Liver (tissue), 9 donors: ENCODE measurements around the gene DOCK10. TPM values are rescaled to one million over a fixed set of nuclear protein-coding genes. Genes with fewer than 3 reads are reported as not detected.

Experiments used
- DNase-seq: peaks from one replicate; pipeline ENCODE4 v3.0.0-alpha.2; 2017; ENCODE audit warnings: low spot score
- H3K27ac ChIP-seq, 2 donors: one replicate each; pipeline ENCODE4 v1.7.0; 2013; ENCODE audit warnings: inconsistent platforms in 2 of 2, low read length in 2 of 2, control low read depth in 1 of 2, low read depth in 1 of 2, mild to moderate bottlenecking in 1 of 2
- H3K27me3 ChIP-seq, 4 donors: one replicate each; pipeline versions ENCODE4 v1.6.1 to v1.7.0; 2013; ENCODE audit warnings: low read length in 3 of 4, inconsistent platforms in 1 of 4, mild to moderate bottlenecking in 1 of 4, moderate library complexity in 1 of 4; ENCODE audit not compliant: control insufficient read depth in 4 of 4, insufficient read depth in 4 of 4
- H3K36me3 ChIP-seq, 4 donors: one replicate each; pipeline versions ENCODE4 v1.6.1 to v1.7.0; 2013; ENCODE audit warnings: low read length in 3 of 4, mild to moderate bottlenecking in 3 of 4, low read depth in 1 of 4, moderate library complexity in 1 of 4; ENCODE audit not compliant: control insufficient read depth in 4 of 4, insufficient read depth in 3 of 4
- H3K4me1 ChIP-seq, 4 donors: one replicate each; pipeline versions ENCODE4 v1.6.1 to v1.7.0; 2013; ENCODE audit warnings: low read length in 3 of 4, mild to moderate bottlenecking in 3 of 4, moderate library complexity in 1 of 4; ENCODE audit not compliant: control insufficient read depth in 4 of 4, insufficient read depth in 4 of 4
- H3K4me3 ChIP-seq, 3 donors: one replicate each; pipeline versions ENCODE4 v1.6.1 to v1.7.0; 2013; ENCODE audit warnings: low read length in 3 of 3, control low read depth in 1 of 3, low read depth in 1 of 3, mild to moderate bottlenecking in 1 of 3
- H3K9ac ChIP-seq, 2 donors: one replicate each; pipeline ENCODE4 v1.7.0; 2013; ENCODE audit warnings: low read length in 2 of 2, mild to moderate bottlenecking in 2 of 2, moderate library complexity in 2 of 2, control low read depth in 1 of 2, low read depth in 1 of 2
- H3K9me3 ChIP-seq, 4 donors: one replicate each; pipeline versions ENCODE4 v1.6.1 to v1.7.0; 2013; ENCODE audit warnings: low read length in 3 of 4; ENCODE audit not compliant: control insufficient read depth in 4 of 4
- ATF3 ChIP-seq: IDR thresholded peaks from 2 replicates; pipeline ENCODE4 v1.6.1; 2016; ENCODE audit warnings: antibody characterized with exemption
- EGR1 ChIP-seq, 2 donors: IDR thresholded peaks; 2 replicates each; pipeline ENCODE4 v1.6.1; 2016 to 2018; ENCODE audit warnings: antibody characterized with exemption in 2 of 2, low read depth in 2 of 2
- FOXA1 ChIP-seq: IDR thresholded peaks from 2 replicates; pipeline ENCODE4 v1.6.1; 2016; ENCODE audit warnings: antibody characterized with exemption
- FOXA2 ChIP-seq: IDR thresholded peaks from 2 replicates; pipeline ENCODE4 v1.6.1; 2016; ENCODE audit warnings: antibody characterized with exemption
- GABPA ChIP-seq, 2 donors: IDR thresholded peaks in 1 of 2; conservative IDR thresholded peaks in 1 of 2; 2 replicates each; pipeline ENCODE4 v1.6.1; 2016; ENCODE audit warnings: antibody characterized with exemption in 2 of 2, mild to moderate bottlenecking in 1 of 2, moderate library complexity in 1 of 2
- HNF4A ChIP-seq, 2 donors: conservative IDR thresholded peaks; 2 replicates each; pipeline ENCODE4 v1.6.1; 2016; ENCODE audit warnings: antibody characterized with exemption in 2 of 2, mild to moderate bottlenecking in 2 of 2
- HNF4G ChIP-seq: IDR thresholded peaks from 2 replicates; pipeline ENCODE4 v1.6.1; 2016; ENCODE audit warnings: antibody characterized with exemption
- JUND ChIP-seq, 2 donors: IDR thresholded peaks; 2 replicates each; pipeline ENCODE4 v1.6.1; 2016; ENCODE audit warnings: antibody characterized with exemption in 2 of 2
- NR2F2 ChIP-seq: IDR thresholded peaks from 2 replicates; pipeline ENCODE4 v1.6.1; 2016; ENCODE audit warnings: antibody characterized with exemption
- RAD21 ChIP-seq, 2 donors: IDR thresholded peaks; 2 replicates each; pipeline ENCODE4 v1.6.1; 2016; ENCODE audit warnings: antibody characterized with exemption in 2 of 2, mild to moderate bottlenecking in 2 of 2
- REST ChIP-seq: IDR thresholded peaks from 2 replicates; pipeline ENCODE4 v1.6.1; 2016; ENCODE audit warnings: antibody characterized with exemption, mild to moderate bottlenecking
- RXRA ChIP-seq, 2 donors: IDR thresholded peaks; 2 replicates each; pipeline ENCODE4 v1.6.1; 2017 to 2018; ENCODE audit warnings: antibody characterized with exemption in 2 of 2, mild to moderate bottlenecking in 1 of 2
- SP1 ChIP-seq: IDR thresholded peaks from 2 replicates; pipeline ENCODE4 v1.6.1; 2018; ENCODE audit warnings: antibody characterized with exemption, mild to moderate bottlenecking
- TAF1 ChIP-seq: conservative IDR thresholded peaks from 2 replicates; pipeline ENCODE4 v1.6.1; 2016; ENCODE audit warnings: antibody characterized with exemption, mild to moderate bottlenecking
- YY1 ChIP-seq: IDR thresholded peaks from 2 replicates; pipeline ENCODE4 v1.6.1; 2016; ENCODE audit warnings: antibody characterized with exemption, mild to moderate bottlenecking
- ZBTB33 ChIP-seq: IDR thresholded peaks from 2 replicates; pipeline ENCODE4 v1.6.1; 2016; ENCODE audit warnings: antibody characterized with exemption
- WGBS: extraction: QIAGEN DNeasy Blood & Tissue Kit; methylation state at CpG from one replicate; pipeline ENCODE4 v1.1.7; 2013; 5-methylcytosine and 5-hydroxymethylcytosine counted together
- polyA plus RNA-seq, 2 donors: library from polyadenylated mRNA; stranded (reverse) in 1 of 2; unstranded in 1 of 2; fragments of 200-250 nt in 1 of 2; fragments of >200 nt in 1 of 2; fragmentation: Nextera tagmentation in 1 of 2; extraction: Ambion mirVana in 1 of 2; gene quantifications; one replicate each; pipeline versions ENCODE4 v1.2.1 to v1.2.3, GENCODE V29; 2013 to 2015
- total RNA-seq, 2 donors: library from RNA; depleted of rRNA; stranded (reverse); fragments of >200 nt; gene quantifications; one replicate each; pipeline ENCODE4 v1.2.3, GENCODE V29; 2014
- TF ChIP-seq, protein P1 (sequence below): fragments of 150-350 bp; IDR thresholded peaks from 2 replicates; pipeline ENCODE4 v1.5.1; 2017; ENCODE audit warnings: improper control_type of control experiment, low read depth, low read length; ENCODE audit not compliant: missing input control
- TF ChIP-seq, protein P2 (sequence below): IDR thresholded peaks from 2 replicates; pipeline ENCODE4 v1.6.1; 2016; ENCODE audit warnings: antibody characterized with exemption
- donor health status: healthy.
- donor health status: healthy.
- donor health status: healthy.
- donor health status: healthy.
- donor health status: healthy.

Gene DOCK10
- total and polyA plus RNA-seq, 4 donors, result 1.2 to 15.3 (median 6.8) TPM

DNA sequence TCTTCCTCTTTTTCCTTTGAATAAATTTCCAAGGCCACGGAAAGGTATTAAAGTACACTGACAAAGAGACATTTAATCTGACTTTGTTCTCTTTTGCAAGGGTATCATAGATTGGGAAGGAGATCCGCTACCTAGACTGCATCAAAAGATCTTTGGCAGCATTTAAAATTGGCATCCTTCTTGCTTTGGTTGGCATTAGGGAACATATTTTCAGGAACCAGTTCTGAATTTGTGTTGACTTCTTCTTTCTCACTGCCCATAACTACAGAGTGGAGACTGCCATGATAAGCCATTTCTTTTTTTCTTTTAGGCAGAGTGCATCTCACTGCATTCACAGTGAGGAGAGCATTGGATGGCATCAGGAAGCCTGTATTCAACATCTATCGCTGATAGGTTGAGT is 83.4 kb downstream of the DOCK10 start (continued):
- TF ChIP-seq GABPA (IDR thresholded peaks at IDR 0.05 in 1 of 2, conservative IDR thresholded peaks at IDR 0.05 in 1 of 2) (no peak), SP1 (no peak)
- TF ChIP-seq, protein P1, sequence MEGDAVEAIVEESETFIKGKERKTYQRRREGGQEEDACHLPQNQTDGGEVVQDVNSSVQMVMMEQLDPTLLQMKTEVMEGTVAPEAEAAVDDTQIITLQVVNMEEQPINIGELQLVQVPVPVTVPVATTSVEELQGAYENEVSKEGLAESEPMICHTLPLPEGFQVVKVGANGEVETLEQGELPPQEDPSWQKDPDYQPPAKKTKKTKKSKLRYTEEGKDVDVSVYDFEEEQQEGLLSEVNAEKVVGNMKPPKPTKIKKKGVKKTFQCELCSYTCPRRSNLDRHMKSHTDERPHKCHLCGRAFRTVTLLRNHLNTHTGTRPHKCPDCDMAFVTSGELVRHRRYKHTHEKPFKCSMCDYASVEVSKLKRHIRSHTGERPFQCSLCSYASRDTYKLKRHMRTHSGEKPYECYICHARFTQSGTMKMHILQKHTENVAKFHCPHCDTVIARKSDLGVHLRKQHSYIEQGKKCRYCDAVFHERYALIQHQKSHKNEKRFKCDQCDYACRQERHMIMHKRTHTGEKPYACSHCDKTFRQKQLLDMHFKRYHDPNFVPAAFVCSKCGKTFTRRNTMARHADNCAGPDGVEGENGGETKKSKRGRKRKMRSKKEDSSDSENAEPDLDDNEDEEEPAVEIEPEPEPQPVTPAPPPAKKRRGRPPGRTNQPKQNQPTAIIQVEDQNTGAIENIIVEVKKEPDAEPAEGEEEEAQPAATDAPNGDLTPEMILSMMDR, result no peak

GRCh38 chr2:224958462-224958857 is 83.8 kb downstream of the DOCK10 start:
- no peaks in the 10 kb centered on the region for H3K27me3 ChIP-seq
- H3K4me3 ChIP-seq, result no peak overlapping the region
- no peaks in the 10 kb centered on the region for H3K9me3 ChIP-seq
- H3K36me3 ChIP-seq, result no peaks in the 10 kb centered on the region
- no peak overlapping the region for H3K9ac ChIP-seq
- DNase-seq, result no peak
- no peak for TF ChIP-seq NR2F2
- no peak for TF ChIP-seq TAF1
- no peak for TF ChIP-seq YY1
- TF ChIP-seq SP1, result no peak
- TF ChIP-seq, protein P1, result no peak
- no peak for TF ChIP-seq FOXA1
- no peak for TF ChIP-seq JUND (IDR thresholded peaks at IDR 0.05)
- TF ChIP-seq, protein P2, sequence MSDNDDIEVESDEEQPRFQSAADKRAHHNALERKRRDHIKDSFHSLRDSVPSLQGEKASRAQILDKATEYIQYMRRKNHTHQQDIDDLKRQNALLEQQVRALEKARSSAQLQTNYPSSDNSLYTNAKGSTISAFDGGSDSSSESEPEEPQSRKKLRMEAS, result no peak
- TF ChIP-seq GABPA (IDR thresholded peaks at IDR 0.05 in 1 of 2, conservative IDR thresholded peaks at IDR 0.05 in 1 of 2), result no peak
- no peak for TF ChIP-seq HNF4A (conservative IDR thresholded peaks at IDR 0.05)
- no peak for TF ChIP-seq RXRA (IDR thresholded peaks at IDR 0.05)
- no peak for TF ChIP-seq HNF4G
- TF ChIP-seq FOXA2, result no peak
- no peak for TF ChIP-seq ATF3
- no peak for TF ChIP-seq EGR1 (IDR thresholded peaks at IDR 0.05; ENCODE audit: low read depth in 2 of 2)
- TF ChIP-seq ZBTB33, result no peak
- TF ChIP-seq REST, result no peak
- TF ChIP-seq RAD21 (IDR thresholded peaks at IDR 0.05), result no peak
- no peak overlapping the region for H3K27ac ChIP-seq
- WGBS, result 89% methylated on average over 3 of the region's 3 CpGs
- H3K4me1 ChIP-seq, result no peaks in the 10 kb centered on the region
